Measurements from ENCODE around the gene LY9. TPM values are rescaled to one million over a fixed set of nuclear protein-coding genes. Genes with fewer than 3 reads are reported as not detected.
A peak's percentile ranks its signal among the peaks of the same experiment; 100 is the strongest.

The LY9 gene
- total RNA-seq, 6 donors from 2014 or later = 0.78 to 6.7 (median 2.3) TPM

- 67 to 73% methylated on average over 1 of the region's 1 CpG for WGBS, 2 donors
Measured at GRCh38 chr1:160826546-160826945, 30.6 kb downstream of the LY9 start.

GRCh38 chr1:160827418-160827817 lies 31.4 kb downstream of the LY9 start:
- Histone ChIP-seq H3K27ac (no peak overlapping the region), H3K27me3 (no peaks in the 10 kb centered on the region), H3K36me3 (no peaks in the 10 kb centered on the region), H3K9me3 (no peaks in the 10 kb centered on the region), H3K4me1 (no peaks in the 10 kb centered on the region), H3K4me3 (no peak overlapping the region)
- DNase-seq = peak in 1 of 2 donors; percentile 66
- ATAC-seq (ENCODE audit: low FRiP score in 2 of 2) = peak in 1 of 2 donors; percentile 45
- TF ChIP-seq POLR2AphosphoS5 (IDR thresholded peaks at IDR 0.05) = no peak
- no peak for TF ChIP-seq EP300 (IDR thresholded peaks at IDR 0.05)
- no peak for TF ChIP-seq POLR2A (IDR thresholded peaks at IDR 0.05)
- no peak for TF ChIP-seq CTCF (IDR thresholded peaks at IDR 0.05)
- 86 to 95% methylated on average over 2 of the region's 2 CpGs for WGBS, 2 donors

More at GRCh38 chr1:160826546-160826945, 30.6 kb downstream of the LY9 start:
- Histone ChIP-seq H3K27ac (no peak overlapping the region), H3K36me3 (no peaks in the 10 kb centered on the region), H3K4me1 (no peaks in the 10 kb centered on the region), H3K9me3 (no peaks in the 10 kb centered on the region), H3K27me3 (no peaks in the 10 kb centered on the region), H3K4me3 (no peak overlapping the region)
- TF ChIP-seq EP300 (IDR thresholded peaks at IDR 0.05) (no peak), CTCF (IDR thresholded peaks at IDR 0.05) (no peak), POLR2AphosphoS5 (IDR thresholded peaks at IDR 0.05) (no peak), POLR2A (IDR thresholded peaks at IDR 0.05) (no peak)
- ATAC-seq (ENCODE audit: low FRiP score in 2 of 2) (no peak), DNase-seq (no peak)

GRCh38 chr1:160829766-160830165 lies 33.8 kb downstream of the LY9 start:
- ATAC-seq (ENCODE audit: low FRiP score in 2 of 2) (no peak), DNase-seq (no peak)
- H3K4me1 ChIP-seq = no peaks in the 10 kb centered on the region
- no peaks in the 10 kb centered on the region for H3K36me3 ChIP-seq
- TF ChIP-seq CTCF (IDR thresholded peaks at IDR 0.05) = no peak
- TF ChIP-seq EP300 (IDR thresholded peaks at IDR 0.05) = no peak
- TF ChIP-seq POLR2AphosphoS5 (IDR thresholded peaks at IDR 0.05) = no peak
- TF ChIP-seq POLR2A (IDR thresholded peaks at IDR 0.05) = no peak
- 63 to 90% methylated on average over 1 of the region's 1 CpG for WGBS, 2 donors
- no peak overlapping the region for H3K27ac ChIP-seq
- no peaks in the 10 kb centered on the region for H3K27me3 ChIP-seq
- H3K4me3 ChIP-seq = no peak overlapping the region
- no peaks in the 10 kb centered on the region for H3K9me3 ChIP-seq

GRCh38 chr1:160830321-160831153 lies 34.6 kb downstream of the LY9 start:
- 56 to 66% methylated on average over 8 of the region's 8 CpGs for WGBS, 2 donors
- no peaks in the 10 kb centered on the region for H3K9me3 ChIP-seq
- no peaks in the 10 kb centered on the region for H3K36me3 ChIP-seq
- H3K4me1 ChIP-seq = no peaks in the 10 kb centered on the region
- DNase-seq (peak in 1 of 2 donors; percentile 50), ATAC-seq (ENCODE audit: low FRiP score in 2 of 2) (peak in 1 of 2 donors; percentile 41)
- TF ChIP-seq POLR2A (IDR thresholded peaks at IDR 0.05) (no peak), POLR2AphosphoS5 (IDR thresholded peaks at IDR 0.05) (no peak), CTCF (IDR thresholded peaks at IDR 0.05) (peak; percentile 26 to 75 (median 54)), EP300 (IDR thresholded peaks at IDR 0.05) (no peak)
- H3K27ac ChIP-seq = no peak overlapping the region
- no peak overlapping the region for H3K4me3 ChIP-seq
- no peaks in the 10 kb centered on the region for H3K27me3 ChIP-seq

All from upper lobe of left lung (tissue), 6 donors.